Measurements from ENCODE around the gene MIS18A.

- TF ChIP-seq ARNT (IDR thresholded peaks at IDR 0.05) (no peak), HDGF (IDR thresholded peaks at IDR 0.05; ENCODE audit: borderline replicate concordance) (no peak), TARDBP (IDR thresholded peaks at IDR 0.05) (no peak)
Measured at GRCh38 chr21:32308696-32309095, 29.8 kb upstream of the MIS18A start.

Data from HEK293T (cell line).